Skeletal muscle cell (primary cell): ENCODE measurements around the gene MDFI.
A peak's percentile ranks its signal among the peaks of the same experiment; 100 is the strongest.

Source experiments
- DNase-seq: peaks from one replicate; pipeline ENCODE4 v3.0.0-alpha.2; 2010; ENCODE audit warnings: low read depth
- H3K4me3 ChIP-seq: 2 replicates; pipeline ENCODE4 v1.5.1; 2011; ENCODE audit warnings: low read depth, mild to moderate bottlenecking, control low read depth, low read length, moderate library complexity

The MDFI gene

GRCh38 chr6:41646026-41646795 is 7.9 kb downstream of the MDFI start:
- DNase-seq: no peak
- H3K4me3 ChIP-seq: no peak overlapping the region

GRCh38 chr6:41647061-41647511 is 8.8 kb downstream of the MDFI start:
- no peak for DNase-seq
- no peak overlapping the region for H3K4me3 ChIP-seq

- H3K4me3 ChIP-seq: no peak overlapping the region
- no peak for DNase-seq
Observed at GRCh38 chr6:41648070-41648585, 9.9 kb downstream of the MDFI start.

GRCh38 chr6:41648921-41649320 is 10.7 kb downstream of the MDFI start:
- no peak overlapping the region for H3K4me3 ChIP-seq
- no peak for DNase-seq

- no peak for DNase-seq
- H3K4me3 ChIP-seq: no peak overlapping the region
Observed at GRCh38 chr6:41649596-41649995, 11.3 kb downstream of the MDFI start.

- H3K4me3 ChIP-seq: no peak overlapping the region
- DNase-seq: no peak
Observed at GRCh38 chr6:41650120-41650519, 11.9 kb downstream of the MDFI start.

GRCh38 chr6:41651246-41651961 is 13.1 kb downstream of the MDFI start:
- H3K4me3 ChIP-seq: no peak overlapping the region
- DNase-seq: no peak

GRCh38 chr6:41651962-41652657 is 13.8 kb downstream of the MDFI start:
- no peak for DNase-seq
- H3K4me3 ChIP-seq: no peak overlapping the region

GRCh38 chr6:41652866-41653652 is 14.8 kb downstream of the MDFI start:
- no peak overlapping the region for H3K4me3 ChIP-seq
- DNase-seq: no peak

GRCh38 chr6:41653691-41654090 is 15.4 kb downstream of the MDFI start:
- no peak for DNase-seq
- no peak overlapping the region for H3K4me3 ChIP-seq

GRCh38 chr6:41654151-41654697 is 16.0 kb downstream of the MDFI start:
- H3K4me3 ChIP-seq: no peak overlapping the region
- no peak for DNase-seq

- no peak for DNase-seq
Observed at GRCh38 chr6:41654698-41655151, 16.5 kb downstream of the MDFI start.

GRCh38 chr6:41655176-41655575 is 16.9 kb downstream of the MDFI start:
- H3K4me3 ChIP-seq: no peak overlapping the region
- no peak for DNase-seq

More at GRCh38 chr6:41654698-41655151, 16.5 kb downstream of the MDFI start:
- H3K4me3 ChIP-seq: no peak overlapping the region

- no peak for DNase-seq
- no peak overlapping the region for H3K4me3 ChIP-seq
Observed at GRCh38 chr6:41655646-41656001, 17.4 kb downstream of the MDFI start.

- peak; percentile 36 for DNase-seq
- no peak overlapping the region for H3K4me3 ChIP-seq
Observed at GRCh38 chr6:41656002-41656691, 17.9 kb downstream of the MDFI start.

- DNase-seq: no peak
- H3K4me3 ChIP-seq: no peak overlapping the region
Observed at GRCh38 chr6:41657131-41658094, 19.1 kb downstream of the MDFI start.

GRCh38 chr6:41658636-41659035 is 20.4 kb downstream of the MDFI start:
- DNase-seq: no peak
- H3K4me3 ChIP-seq: no peak overlapping the region
